Measurements from ENCODE around the gene SPEF2.

Gene SPEF2

DNA sequence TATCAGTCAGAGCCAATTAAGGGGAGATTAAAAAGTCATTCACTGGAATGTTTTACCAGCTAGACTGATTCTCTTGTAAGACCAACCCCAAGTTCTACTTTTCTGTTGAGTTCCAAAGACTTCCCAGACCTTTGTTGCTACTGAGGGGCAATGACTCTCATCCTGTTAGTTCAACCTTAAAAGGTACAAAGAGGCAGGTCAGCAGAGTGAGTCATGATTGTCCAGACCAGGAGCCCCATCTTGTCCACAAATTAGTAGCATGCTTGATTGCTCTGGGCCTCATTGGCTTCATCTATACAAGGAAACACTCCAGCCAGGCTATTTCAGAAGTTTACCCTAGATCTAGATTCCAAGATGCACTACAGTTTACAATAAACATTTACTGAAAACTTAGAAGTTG is 159.1 kb downstream of the SPEF2 start:
- Histone ChIP-seq H3K23ac (ENCODE audit: low read length in 2 of 2) (no peak overlapping the region), H3K27ac (ENCODE audit: low read length, poor library complexity, severe bottlenecking) (no peak overlapping the region), H4K8ac (ENCODE audit: low read length) (no peak overlapping the region), H3K79me1 (replicated peaks; ENCODE audit: low read length, poor library complexity, severe bottlenecking) (no peaks in the 10 kb centered on the region), H3K14ac (ENCODE audit: low read length in 2 of 2) (no peak overlapping the region), H3K4ac (ENCODE audit: low read depth in 1 of 2, low read length in 2 of 2) (no peak overlapping the region), H2AK5ac (ENCODE audit: low read length, severe bottlenecking) (no peak overlapping the region), H2BK12ac (ENCODE audit: low read length in 2 of 2) (no peak overlapping the region), H4K91ac (ENCODE audit: low read length) (no peak overlapping the region), H2BK120ac (ENCODE audit: low read depth, low read length) (no peak overlapping the region), H3K9me3 (ENCODE audit: control insufficient read depth, low read length) (no peaks in the 10 kb centered on the region), H2AFZ (ENCODE audit: low read depth, low read length) (no peak overlapping the region), H2BK5ac (ENCODE audit: low read depth, low read length, poor library complexity, severe bottlenecking) (no peak overlapping the region), H3K4me3 (ENCODE audit: insufficient read depth in 1 of 2, low read depth in 1 of 2, low read length in 2 of 2) (no peak overlapping the region), H2BK15ac (ENCODE audit: low read depth, poor library complexity, severe bottlenecking) (no peak overlapping the region), H3K4me1 (ENCODE audit: control insufficient read depth, insufficient read depth, low read depth, low read length) (no peaks in the 10 kb centered on the region), H3K27me3 (ENCODE audit: control insufficient read depth in 1 of 2, insufficient read depth in 1 of 2, low read length in 2 of 2) (no peaks in the 10 kb centered on the region), H3K36me3 (ENCODE audit: control insufficient read depth in 1 of 2, insufficient read depth in 2 of 2, low read depth in 1 of 2, low read length in 2 of 2) (no peaks in the 10 kb centered on the region), H3K18ac (ENCODE audit: low read depth in 1 of 2, low read length in 2 of 2) (no peak overlapping the region), H3K4me2 (ENCODE audit: low read length, poor library complexity, severe bottlenecking) (no peak overlapping the region), H3K9ac (ENCODE audit: low read length) (no peak overlapping the region)
- DNase-seq: peak; percentile 33

- H3K23ac ChIP-seq (ENCODE audit: low read length in 2 of 2): no peak overlapping the region
- H3K27ac ChIP-seq (ENCODE audit: low read length, poor library complexity, severe bottlenecking): no peak overlapping the region
Measured at GRCh38 chr5:35777358-35778087, 159.9 kb downstream of the SPEF2 start.

GRCh38 chr5:35778259-35778769 is 160.7 kb downstream of the SPEF2 start:
- Histone ChIP-seq H3K9ac (ENCODE audit: low read length) (no peak overlapping the region), H3K4ac (ENCODE audit: low read depth in 1 of 2, low read length in 2 of 2) (no peak overlapping the region), H2BK12ac (ENCODE audit: low read length in 2 of 2) (no peak overlapping the region), H4K91ac (ENCODE audit: low read length) (no peak overlapping the region), H3K27me3 (ENCODE audit: control insufficient read depth in 1 of 2, insufficient read depth in 1 of 2, low read length in 2 of 2) (no peaks in the 10 kb centered on the region), H2BK5ac (ENCODE audit: low read depth, low read length, poor library complexity, severe bottlenecking) (no peak overlapping the region), H3K23ac (ENCODE audit: low read length in 2 of 2) (no peak overlapping the region), H3K14ac (ENCODE audit: low read length in 2 of 2) (no peak overlapping the region), H3K4me2 (ENCODE audit: low read length, poor library complexity, severe bottlenecking) (no peak overlapping the region), H3K18ac (ENCODE audit: low read depth in 1 of 2, low read length in 2 of 2) (no peak overlapping the region), H3K9me3 (ENCODE audit: control insufficient read depth, low read length) (no peaks in the 10 kb centered on the region), H3K79me1 (replicated peaks; ENCODE audit: low read length, poor library complexity, severe bottlenecking) (no peaks in the 10 kb centered on the region), H3K27ac (ENCODE audit: low read length, poor library complexity, severe bottlenecking) (no peak overlapping the region), H2AFZ (ENCODE audit: low read depth, low read length) (no peak overlapping the region), H3K4me3 (ENCODE audit: insufficient read depth in 1 of 2, low read depth in 1 of 2, low read length in 2 of 2) (no peak overlapping the region), H2AK5ac (ENCODE audit: low read length, severe bottlenecking) (no peak overlapping the region), H4K8ac (ENCODE audit: low read length) (peak overlapping the region; percentile 46), H3K4me1 (ENCODE audit: control insufficient read depth, insufficient read depth, low read depth, low read length) (no peaks in the 10 kb centered on the region), H2BK15ac (ENCODE audit: low read depth, poor library complexity, severe bottlenecking) (no peak overlapping the region), H2BK120ac (ENCODE audit: low read depth, low read length) (no peak overlapping the region), H3K36me3 (ENCODE audit: control insufficient read depth in 1 of 2, insufficient read depth in 2 of 2, low read depth in 1 of 2, low read length in 2 of 2) (no peaks in the 10 kb centered on the region)
- WGBS: 100% methylated on average over 2 of the region's 3 CpGs
- no peak for DNase-seq

More at GRCh38 chr5:35777358-35778087, 159.9 kb downstream of the SPEF2 start:
- Histone ChIP-seq H3K27me3 (ENCODE audit: control insufficient read depth in 1 of 2, insufficient read depth in 1 of 2, low read length in 2 of 2) (no peaks in the 10 kb centered on the region), H2AK5ac (ENCODE audit: low read length, severe bottlenecking) (no peak overlapping the region), H3K9me3 (ENCODE audit: control insufficient read depth, low read length) (no peaks in the 10 kb centered on the region), H3K9ac (ENCODE audit: low read length) (no peak overlapping the region), H3K79me1 (replicated peaks; ENCODE audit: low read length, poor library complexity, severe bottlenecking) (no peaks in the 10 kb centered on the region), H4K91ac (ENCODE audit: low read length) (no peak overlapping the region), H3K4me3 (ENCODE audit: insufficient read depth in 1 of 2, low read depth in 1 of 2, low read length in 2 of 2) (no peak overlapping the region), H2BK5ac (ENCODE audit: low read depth, low read length, poor library complexity, severe bottlenecking) (no peak overlapping the region), H3K4me1 (ENCODE audit: control insufficient read depth, insufficient read depth, low read depth, low read length) (no peaks in the 10 kb centered on the region), H2AFZ (ENCODE audit: low read depth, low read length) (no peak overlapping the region), H3K14ac (ENCODE audit: low read length in 2 of 2) (no peak overlapping the region), H3K4ac (ENCODE audit: low read depth in 1 of 2, low read length in 2 of 2) (no peak overlapping the region), H2BK120ac (ENCODE audit: low read depth, low read length) (no peak overlapping the region), H2BK12ac (ENCODE audit: low read length in 2 of 2) (no peak overlapping the region), H3K18ac (ENCODE audit: low read depth in 1 of 2, low read length in 2 of 2) (no peak overlapping the region), H3K36me3 (ENCODE audit: control insufficient read depth in 1 of 2, insufficient read depth in 2 of 2, low read depth in 1 of 2, low read length in 2 of 2) (no peaks in the 10 kb centered on the region), H3K4me2 (ENCODE audit: low read length, poor library complexity, severe bottlenecking) (no peak overlapping the region), H4K8ac (ENCODE audit: low read length) (no peak overlapping the region), H2BK15ac (ENCODE audit: low read depth, poor library complexity, severe bottlenecking) (no peak overlapping the region)
- DNase-seq: peak; percentile 81
- WGBS: 40% methylated on average over 8 of the region's 9 CpGs

DNA sequence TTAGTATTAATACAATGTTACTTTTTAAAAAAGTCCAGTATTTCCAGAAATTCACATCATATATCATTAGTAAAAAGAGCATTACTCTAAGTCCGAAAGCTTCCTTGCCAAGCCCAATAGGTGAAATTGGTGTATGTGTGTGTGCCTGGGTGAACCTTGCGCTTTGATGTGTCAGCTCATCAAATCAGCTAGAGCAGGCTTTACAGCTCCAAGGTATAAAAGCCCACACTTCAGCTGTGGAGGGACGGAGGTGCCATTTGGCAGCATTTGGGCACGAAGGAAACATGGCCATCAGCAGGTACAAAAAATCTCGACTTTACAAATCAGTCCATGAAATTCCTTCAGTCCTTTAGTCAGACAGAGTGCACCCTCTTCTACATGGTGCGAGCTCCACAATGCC is 162.6 kb downstream of the SPEF2 start:
- Histone ChIP-seq H3K79me1 (replicated peaks; ENCODE audit: low read length, poor library complexity, severe bottlenecking) (no peaks in the 10 kb centered on the region), H2BK5ac (ENCODE audit: low read depth, low read length, poor library complexity, severe bottlenecking) (no peak overlapping the region), H3K23ac (ENCODE audit: low read length in 2 of 2) (no peak overlapping the region), H2BK120ac (ENCODE audit: low read depth, low read length) (no peak overlapping the region), H2AK5ac (ENCODE audit: low read length, severe bottlenecking) (no peak overlapping the region), H3K9me3 (ENCODE audit: control insufficient read depth, low read length) (no peaks in the 10 kb centered on the region), H3K27me3 (ENCODE audit: control insufficient read depth in 1 of 2, insufficient read depth in 1 of 2, low read length in 2 of 2) (no peaks in the 10 kb centered on the region), H3K9ac (ENCODE audit: low read length) (no peak overlapping the region), H4K8ac (ENCODE audit: low read length) (no peak overlapping the region), H2BK15ac (ENCODE audit: low read depth, poor library complexity, severe bottlenecking) (no peak overlapping the region), H3K4me3 (ENCODE audit: insufficient read depth in 1 of 2, low read depth in 1 of 2, low read length in 2 of 2) (no peak overlapping the region), H3K36me3 (ENCODE audit: control insufficient read depth in 1 of 2, insufficient read depth in 2 of 2, low read depth in 1 of 2, low read length in 2 of 2) (no peaks in the 10 kb centered on the region), H3K14ac (ENCODE audit: low read length in 2 of 2) (no peak overlapping the region), H3K27ac (ENCODE audit: low read length, poor library complexity, severe bottlenecking) (no peak overlapping the region), H4K91ac (ENCODE audit: low read length) (no peak overlapping the region), H3K4me2 (ENCODE audit: low read length, poor library complexity, severe bottlenecking) (no peak overlapping the region), H3K4ac (ENCODE audit: low read depth in 1 of 2, low read length in 2 of 2) (no peak overlapping the region), H3K4me1 (ENCODE audit: control insufficient read depth, insufficient read depth, low read depth, low read length) (no peaks in the 10 kb centered on the region), H2BK12ac (ENCODE audit: low read length in 2 of 2) (no peak overlapping the region), H2AFZ (ENCODE audit: low read depth, low read length) (no peak overlapping the region), H3K18ac (ENCODE audit: low read depth in 1 of 2, low read length in 2 of 2) (no peak overlapping the region)
- DNase-seq: no peak
- 90% methylated on average over 6 of the region's 6 CpGs for WGBS

Measured in mesenchymal stem cell (in vitro differentiated cells and primary cell).